ENCODE measurements around the gene KRTAP1-3.

- TF ChIP-seq POLR2A (IDR thresholded peaks at IDR 0.05), result no peak
- no peak for TF ChIP-seq CTCF (IDR thresholded peaks at IDR 0.05)
Observed at GRCh38 chr17:41008811-41009210, 25.9 kb downstream of the KRTAP1-3 start, which contains the start of gene KRTAP3-1.

All from heart left ventricle (tissue), 13 donors.